ENCODE measurements around the gene HOXB2. TPM values are rescaled to one million over a fixed set of nuclear protein-coding genes. Genes with fewer than 3 reads are reported as not detected.

Gene HOXB2
- total RNA-seq, 4 donors from 2014 or later, result 1.4 to 9.6 (median 4.1) TPM

DNA sequence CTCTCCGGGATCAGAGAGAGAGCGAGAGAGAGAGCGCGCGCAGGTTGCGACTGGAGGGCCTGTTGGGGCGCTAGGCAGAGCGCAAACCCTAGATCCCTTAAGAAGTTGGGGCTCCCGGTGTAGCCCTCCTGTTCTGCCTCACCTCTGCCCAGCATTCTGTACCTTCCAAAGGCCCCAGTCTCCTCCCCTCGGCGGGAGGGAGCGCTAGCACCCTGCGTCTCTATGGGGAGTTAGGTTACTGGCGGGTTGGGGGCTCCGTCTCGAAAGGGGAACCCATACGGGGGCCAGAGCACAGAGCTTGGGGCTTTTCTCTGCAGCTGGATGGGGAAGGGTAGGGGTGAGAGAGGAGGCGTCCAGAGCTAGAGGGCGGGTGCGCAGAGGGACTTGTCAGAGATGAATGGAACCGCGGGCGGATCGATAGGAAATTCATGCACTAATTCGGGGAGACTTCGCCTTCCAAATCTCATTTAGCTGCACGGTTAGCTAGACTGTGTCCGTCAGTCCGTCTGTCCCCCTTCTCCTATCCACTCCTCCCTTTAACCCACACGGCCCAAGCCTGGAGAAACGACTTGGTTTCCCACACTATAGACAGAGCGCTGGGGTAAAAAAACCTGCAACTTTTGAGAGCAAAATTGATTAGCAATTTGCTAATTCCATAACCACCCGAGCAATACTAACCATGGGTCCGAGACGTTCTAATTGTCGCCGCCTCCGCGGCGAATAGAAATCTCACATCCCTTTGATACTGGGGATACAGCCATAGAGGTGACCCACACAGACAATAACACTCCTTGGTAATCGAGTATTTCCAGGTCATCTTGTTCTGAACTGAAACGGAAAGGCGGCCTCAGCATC is 33.9 kb upstream of the HOXB2 start:
- Histone ChIP-seq H3K4me1 (peaks cover 0 to 58% (median 5%) of the 10 kb centered on the region in 4 donors), H3K9me3 (no peaks in the 10 kb centered on the region), H3K36me3 (peaks cover 0 to 4% (median 0%) of the 10 kb centered on the region in 3 donors), H3K4me3 (peak overlapping the region; percentile 60 to 82 (median 65)), H3K27me3 (no peaks in the 10 kb centered on the region), H3K27ac (peak overlapping the region; percentile 77 to 92 (median 82))
- TF ChIP-seq, protein P1, sequence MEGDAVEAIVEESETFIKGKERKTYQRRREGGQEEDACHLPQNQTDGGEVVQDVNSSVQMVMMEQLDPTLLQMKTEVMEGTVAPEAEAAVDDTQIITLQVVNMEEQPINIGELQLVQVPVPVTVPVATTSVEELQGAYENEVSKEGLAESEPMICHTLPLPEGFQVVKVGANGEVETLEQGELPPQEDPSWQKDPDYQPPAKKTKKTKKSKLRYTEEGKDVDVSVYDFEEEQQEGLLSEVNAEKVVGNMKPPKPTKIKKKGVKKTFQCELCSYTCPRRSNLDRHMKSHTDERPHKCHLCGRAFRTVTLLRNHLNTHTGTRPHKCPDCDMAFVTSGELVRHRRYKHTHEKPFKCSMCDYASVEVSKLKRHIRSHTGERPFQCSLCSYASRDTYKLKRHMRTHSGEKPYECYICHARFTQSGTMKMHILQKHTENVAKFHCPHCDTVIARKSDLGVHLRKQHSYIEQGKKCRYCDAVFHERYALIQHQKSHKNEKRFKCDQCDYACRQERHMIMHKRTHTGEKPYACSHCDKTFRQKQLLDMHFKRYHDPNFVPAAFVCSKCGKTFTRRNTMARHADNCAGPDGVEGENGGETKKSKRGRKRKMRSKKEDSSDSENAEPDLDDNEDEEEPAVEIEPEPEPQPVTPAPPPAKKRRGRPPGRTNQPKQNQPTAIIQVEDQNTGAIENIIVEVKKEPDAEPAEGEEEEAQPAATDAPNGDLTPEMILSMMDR (IDR thresholded peaks at IDR 0.05), result no peak
- no peak for TF ChIP-seq POLR2A (IDR thresholded peaks at IDR 0.05)
- DNase-seq, result peak in 1 of 3 donors; percentile 55

GRCh38 chr17:48577946-48578615 is 33.2 kb upstream of the HOXB2 start, which contains the start of gene HOXB4:
TSS of gene HOXB4 (minus strand) at chr17:48578350. CDS start at chr17:48578319, 31 bp downstream.
- Histone ChIP-seq H3K36me3 (peaks cover 0 to 4% (median 0%) of the 10 kb centered on the region in 3 donors), H3K4me1 (peaks cover 0 to 51% (median 5%) of the 10 kb centered on the region in 4 donors), H3K9me3 (no peaks in the 10 kb centered on the region), H3K27me3 (no peaks in the 10 kb centered on the region), H3K27ac (peak within 1 kb of the TSS; percentile 77 to 92 (median 82)), H3K4me3 (peak within 1 kb of the TSS; percentile 60 to 82 (median 65))
- TF ChIP-seq, protein P1 (IDR thresholded peaks at IDR 0.05), result no peak
- TF ChIP-seq POLR2A (IDR thresholded peaks at IDR 0.05), result no peak
- peak; percentile 81 to 94 (median 90) for DNase-seq

GRCh38 chr17:48577330-48577945 is 32.5 kb upstream of the HOXB2 start:
- Histone ChIP-seq H3K27ac (peak overlapping the region; percentile 77 to 92 (median 82)), H3K27me3 (no peaks in the 10 kb centered on the region), H3K36me3 (peaks cover 0 to 4% (median 0%) of the 10 kb centered on the region in 3 donors), H3K4me3 (peak overlapping the region; percentile 60 to 82 (median 65)), H3K9me3 (no peaks in the 10 kb centered on the region), H3K4me1 (peaks cover 0 to 46% (median 5%) of the 10 kb centered on the region in 4 donors)
- DNase-seq, result peak in 2 of 3 donors; percentile 57
- TF ChIP-seq, protein P1 (IDR thresholded peaks at IDR 0.05), result no peak
- no peak for TF ChIP-seq POLR2A (IDR thresholded peaks at IDR 0.05)

DNA sequence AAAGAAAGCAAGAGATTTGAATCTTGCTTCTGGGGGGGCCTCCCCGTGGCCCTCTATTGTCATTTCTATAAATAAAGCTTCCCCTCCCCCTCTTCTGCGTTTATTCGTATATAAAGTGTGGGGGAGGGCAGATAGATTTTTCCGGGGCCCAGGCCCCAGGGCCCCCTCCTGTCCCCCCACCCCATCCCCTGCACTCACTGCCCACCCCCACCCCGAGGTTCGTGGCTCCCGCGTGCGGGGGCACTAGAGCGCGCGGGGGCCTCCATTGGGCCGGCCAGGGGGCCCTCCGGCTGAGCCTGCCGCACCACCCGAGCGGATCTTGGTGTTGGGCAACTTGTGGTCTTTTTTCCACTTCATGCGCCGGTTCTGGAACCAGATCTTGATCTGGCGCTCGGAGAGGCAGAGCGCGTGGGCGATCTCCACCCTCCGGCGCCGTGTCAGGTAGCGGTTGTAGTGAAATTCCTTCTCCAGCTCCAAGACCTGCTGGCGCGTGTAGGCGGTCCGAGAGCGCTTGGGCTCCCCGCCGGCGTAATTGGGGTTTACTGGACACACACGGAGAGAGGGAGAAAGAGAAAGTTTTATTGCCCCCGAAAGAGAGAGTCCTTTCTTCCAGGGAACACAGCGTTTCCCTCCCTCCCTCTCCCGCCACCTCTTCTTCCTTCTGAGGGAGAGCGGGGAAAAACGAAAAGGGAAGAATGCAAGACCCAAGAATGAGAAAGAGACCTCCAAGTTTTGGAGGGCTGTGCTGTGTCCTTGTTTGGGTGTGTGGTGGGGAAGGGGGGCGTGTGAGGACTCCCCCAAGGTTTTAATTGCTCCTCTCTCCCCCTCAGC is 31.8 kb upstream of the HOXB2 start:
- Histone ChIP-seq H3K4me3 (peak overlapping the region; percentile 60 to 82 (median 65)), H3K4me1 (peaks cover 0 to 48% (median 5%) of the 10 kb centered on the region in 4 donors), H3K36me3 (peaks cover 0 to 4% (median 0%) of the 10 kb centered on the region in 3 donors), H3K27me3 (no peaks in the 10 kb centered on the region), H3K27ac (peak overlapping the region; percentile 77 to 92 (median 82)), H3K9me3 (no peaks in the 10 kb centered on the region)
- TF ChIP-seq, protein P1 (IDR thresholded peaks at IDR 0.05), result no peak
- no peak for TF ChIP-seq POLR2A (IDR thresholded peaks at IDR 0.05)
- DNase-seq, result peak in 2 of 3 donors; percentile 56 to 60
